ENCODE data around the gene THEMIS.
"Not testable (repeated sequence)": the region's sequence is repeated elsewhere in the genome, so short reads cannot be mapped to it uniquely, and the experiment has no call there.

Gene THEMIS

GRCh38 chr6:127900935-127901334 lies at the start of gene THEMIS:
THEMIS (minus strand) TSS chr6:127901058; CDS start chr6:127900932, 126 bp downstream.
- DNase-seq (ENCODE audit: low read depth in 1 of 2, low spot score in 1 of 2): no peak

GRCh38 chr6:127949251-127949650 lies 48.4 kb upstream of the THEMIS start:
- no peak for DNase-seq (ENCODE audit: low read depth in 1 of 2, low spot score in 1 of 2)

- no peak for DNase-seq (ENCODE audit: low read depth in 1 of 2, low spot score in 1 of 2)
These were observed 45.5 kb upstream of the THEMIS start for GRCh38 chr6:127946388-127946787.

GRCh38 chr6:127945434-127946097 lies 44.7 kb upstream of the THEMIS start:
- no peak for DNase-seq (ENCODE audit: low read depth in 1 of 2, low spot score in 1 of 2)

- no peak for DNase-seq (ENCODE audit: low read depth in 1 of 2, low spot score in 1 of 2)
These were observed 40.4 kb upstream of the THEMIS start for GRCh38 chr6:127941228-127941627.

GRCh38 chr6:127939442-127940066 lies 38.7 kb upstream of the THEMIS start:
- no peak for DNase-seq (ENCODE audit: low read depth in 1 of 2, low spot score in 1 of 2)

- no peak for DNase-seq (ENCODE audit: low read depth in 1 of 2, low spot score in 1 of 2)
These were observed 37.8 kb upstream of the THEMIS start for GRCh38 chr6:127938701-127939100.

- no peak for DNase-seq (ENCODE audit: low read depth in 1 of 2, low spot score in 1 of 2)
These were observed 36.9 kb upstream of the THEMIS start for GRCh38 chr6:127937747-127938146.

- DNase-seq (ENCODE audit: low read depth in 1 of 2, low spot score in 1 of 2): no peak
These were observed 36.2 kb upstream of the THEMIS start for GRCh38 chr6:127937102-127937501.

- no peak for DNase-seq (ENCODE audit: low read depth in 1 of 2, low spot score in 1 of 2)
These were observed 34.1 kb upstream of the THEMIS start for GRCh38 chr6:127934956-127935355.

- DNase-seq (ENCODE audit: low read depth in 1 of 2, low spot score in 1 of 2): no peak
These were observed 33.3 kb upstream of the THEMIS start for GRCh38 chr6:127933852-127934840.

GRCh38 chr6:127933137-127933536 lies 32.3 kb upstream of the THEMIS start:
- DNase-seq (ENCODE audit: low read depth in 1 of 2, low spot score in 1 of 2): no peak

GRCh38 chr6:127932708-127933107 lies 31.9 kb upstream of the THEMIS start:
- DNase-seq (ENCODE audit: low read depth in 1 of 2, low spot score in 1 of 2): no peak

GRCh38 chr6:127926441-127926840 lies 25.6 kb upstream of the THEMIS start:
- not testable (repeated sequence) for DNase-seq (ENCODE audit: low read depth in 1 of 2, low spot score in 1 of 2)

GRCh38 chr6:127924440-127924839 lies 23.6 kb upstream of the THEMIS start:
- no peak for DNase-seq (ENCODE audit: low read depth in 1 of 2, low spot score in 1 of 2)

GRCh38 chr6:127924031-127924430 lies 23.2 kb upstream of the THEMIS start:
- no peak for DNase-seq (ENCODE audit: low read depth in 1 of 2, low spot score in 1 of 2)

- DNase-seq (ENCODE audit: low read depth in 1 of 2, low spot score in 1 of 2): no peak
These were observed 22.3 kb upstream of the THEMIS start for GRCh38 chr6:127923135-127923534.

GRCh38 chr6:127921982-127922381 lies 21.1 kb upstream of the THEMIS start:
- no peak for DNase-seq (ENCODE audit: low read depth in 1 of 2, low spot score in 1 of 2)

GRCh38 chr6:127920804-127921203 lies 19.9 kb upstream of the THEMIS start:
- DNase-seq (ENCODE audit: low read depth in 1 of 2, low spot score in 1 of 2): no peak

GRCh38 chr6:127918506-127919427 lies 17.9 kb upstream of the THEMIS start:
- no peak for DNase-seq (ENCODE audit: low read depth in 1 of 2, low spot score in 1 of 2)

GRCh38 chr6:127917766-127918165 lies 16.9 kb upstream of the THEMIS start:
- no peak for DNase-seq (ENCODE audit: low read depth in 1 of 2, low spot score in 1 of 2)

All from stimulated activated CD4-positive, alpha-beta T cell treated with anti-CD3 and anti-CD28 coated beads, Interleukin-15, amount 100 ng/mL, for 1 hour (primary cell).